Superior temporal gyrus (tissue), 1 donor: Measurements from ENCODE around the gene ZNF761.
A peak's percentile ranks its signal among the peaks of the same experiment; 100 is the strongest.
"Not testable (repeated sequence)": the region's sequence is repeated elsewhere in the genome, so short reads cannot be mapped to it uniquely, and the experiment has no call there.

Experiments
- DNase-seq: peaks from one replicate; pipeline ENCODE4 v3.0.0-alpha.2; 2016; ENCODE audit errors: extremely low spot score

Gene ZNF761

GRCh38 chr19:53431399-53432087, at the start of gene ZNF761:
Gene ZNF761, plus strand, starts transcription at chr19:53431984. Its CDS starts 15,285 bp downstream, at chr19:53447269.
- peak; percentile 91 for DNase-seq

GRCh38 chr19:53388168-53388567, 43.6 kb upstream of the ZNF761 start:
- DNase-seq = no peak

- no peak for DNase-seq
These were observed 42.9 kb upstream of the ZNF761 start for GRCh38 chr19:53388904-53389303.

- no peak for DNase-seq
These were observed 42.2 kb upstream of the ZNF761 start for GRCh38 chr19:53389571-53389970.

- DNase-seq = no peak
These were observed 41.8 kb upstream of the ZNF761 start for GRCh38 chr19:53389978-53390377.

- no peak for DNase-seq
These were observed 37.2 kb upstream of the ZNF761 start for GRCh38 chr19:53394522-53394973.

GRCh38 chr19:53394974-53395839, 36.6 kb upstream of the ZNF761 start, which contains the start of gene ZNF765:
Gene ZNF765, plus strand, starts transcription at chr19:53395149. Its CDS starts 2,867 bp downstream, at chr19:53398016.
- peak; percentile 85 for DNase-seq

GRCh38 chr19:53395840-53396524, 35.8 kb upstream of the ZNF761 start:
- DNase-seq = peak; percentile 11

GRCh38 chr19:53396525-53396868, 35.3 kb upstream of the ZNF761 start:
- no peak for DNase-seq

GRCh38 chr19:53397918-53398317, 33.9 kb upstream of the ZNF761 start:
- not testable (repeated sequence) for DNase-seq

GRCh38 chr19:53409505-53410204, 22.1 kb upstream of the ZNF761 start:
- DNase-seq = no peak

- DNase-seq = not testable (repeated sequence)
These were observed 11.1 kb upstream of the ZNF761 start for GRCh38 chr19:53420520-53421315.

- no peak for DNase-seq
These were observed 9.2 kb upstream of the ZNF761 start for GRCh38 chr19:53422551-53422950.

GRCh38 chr19:53423074-53423473, 8.7 kb upstream of the ZNF761 start:
- not testable (repeated sequence) for DNase-seq

GRCh38 chr19:53423680-53424079, 8.1 kb upstream of the ZNF761 start:
- not testable (repeated sequence) for DNase-seq

GRCh38 chr19:53424968-53425597, 6.7 kb upstream of the ZNF761 start:
- peak; percentile 89 for DNase-seq

- no peak for DNase-seq
These were observed 391 bp downstream of the ZNF761 start for GRCh38 chr19:53432088-53432661.

GRCh38 chr19:53443809-53444208, 12.0 kb downstream of the ZNF761 start:
- not testable (repeated sequence) for DNase-seq

GRCh38 chr19:53447196-53447595, 15.4 kb downstream of the ZNF761 start:
- DNase-seq = not testable (repeated sequence)

- DNase-seq = no peak
These were observed 24.0 kb downstream of the ZNF761 start for GRCh38 chr19:53455828-53456227.
